ENCODE data around the gene APLNR. TPM values are rescaled to one million over a fixed set of nuclear protein-coding genes. Genes with fewer than 3 reads are reported as not detected.

APLNR gene
- total and polyA plus RNA-seq, 4 donors = 3.2 to 39.4 (median 4.0) TPM

DNA sequence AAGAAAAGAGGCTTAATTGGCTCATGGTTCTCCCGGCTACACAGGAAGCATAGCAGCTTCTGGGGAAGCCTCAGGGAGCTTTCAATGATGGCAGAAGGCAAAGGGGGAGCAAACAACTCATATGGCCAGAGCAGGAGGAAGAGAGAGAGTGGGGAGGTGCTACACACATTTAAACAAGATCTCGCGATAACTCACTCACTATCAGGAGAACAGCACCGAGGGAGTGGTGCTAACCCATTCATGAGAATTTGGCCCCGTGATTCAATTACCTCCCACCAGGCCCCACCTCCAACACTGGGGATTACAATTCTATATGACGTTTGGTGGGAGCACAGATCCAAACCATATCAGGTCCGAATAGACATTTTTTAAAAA lies 41.7 kb upstream of the APLNR start:
- 91% methylated on average over 7 of the region's 7 CpGs for WGBS
- no peak overlapping the region for H3K27ac ChIP-seq (ENCODE audit: low read depth in 1 of 2, low read length in 2 of 2)
- no peak for DNase-seq (ENCODE audit: low spot score)
- H3K4me3 ChIP-seq (ENCODE audit: low read depth in 1 of 3, low read length in 3 of 3) = no peak overlapping the region
- H3K9ac ChIP-seq (ENCODE audit: low read depth in 1 of 2, low read length in 2 of 2) = no peak overlapping the region
- H3K36me3 ChIP-seq (ENCODE audit: control insufficient read depth in 4 of 4, insufficient read depth in 3 of 4, low read depth in 1 of 4, low read length in 3 of 4) = no peaks in the 10 kb centered on the region
- no peaks in the 10 kb centered on the region for H3K27me3 ChIP-seq (ENCODE audit: control insufficient read depth in 4 of 4, insufficient read depth in 4 of 4, low read length in 3 of 4)
- H3K9me3 ChIP-seq (ENCODE audit: control insufficient read depth in 4 of 4, low read length in 3 of 4) = peaks cover 0 to 2% (median 0%) of the 10 kb centered on the region in 4 donors
- TF ChIP-seq EGR1 (IDR thresholded peaks at IDR 0.05; ENCODE audit: low read depth in 2 of 2) (no peak), HNF4G (IDR thresholded peaks at IDR 0.05) (no peak), YY1 (IDR thresholded peaks at IDR 0.05) (no peak), SP1 (IDR thresholded peaks at IDR 0.05) (no peak), JUND (IDR thresholded peaks at IDR 0.05) (no peak), GABPA (IDR thresholded peaks at IDR 0.05 in 1 of 2, conservative IDR thresholded peaks at IDR 0.05 in 1 of 2) (no peak), RAD21 (IDR thresholded peaks at IDR 0.05) (no peak), FOXA1 (IDR thresholded peaks at IDR 0.05) (no peak), HNF4A (conservative IDR thresholded peaks at IDR 0.05) (no peak), TAF1 (conservative IDR thresholded peaks at IDR 0.05) (no peak), NR2F2 (IDR thresholded peaks at IDR 0.05) (no peak)
- TF ChIP-seq, protein P1, sequence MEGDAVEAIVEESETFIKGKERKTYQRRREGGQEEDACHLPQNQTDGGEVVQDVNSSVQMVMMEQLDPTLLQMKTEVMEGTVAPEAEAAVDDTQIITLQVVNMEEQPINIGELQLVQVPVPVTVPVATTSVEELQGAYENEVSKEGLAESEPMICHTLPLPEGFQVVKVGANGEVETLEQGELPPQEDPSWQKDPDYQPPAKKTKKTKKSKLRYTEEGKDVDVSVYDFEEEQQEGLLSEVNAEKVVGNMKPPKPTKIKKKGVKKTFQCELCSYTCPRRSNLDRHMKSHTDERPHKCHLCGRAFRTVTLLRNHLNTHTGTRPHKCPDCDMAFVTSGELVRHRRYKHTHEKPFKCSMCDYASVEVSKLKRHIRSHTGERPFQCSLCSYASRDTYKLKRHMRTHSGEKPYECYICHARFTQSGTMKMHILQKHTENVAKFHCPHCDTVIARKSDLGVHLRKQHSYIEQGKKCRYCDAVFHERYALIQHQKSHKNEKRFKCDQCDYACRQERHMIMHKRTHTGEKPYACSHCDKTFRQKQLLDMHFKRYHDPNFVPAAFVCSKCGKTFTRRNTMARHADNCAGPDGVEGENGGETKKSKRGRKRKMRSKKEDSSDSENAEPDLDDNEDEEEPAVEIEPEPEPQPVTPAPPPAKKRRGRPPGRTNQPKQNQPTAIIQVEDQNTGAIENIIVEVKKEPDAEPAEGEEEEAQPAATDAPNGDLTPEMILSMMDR (IDR thresholded peaks at IDR 0.05; ENCODE audit: low read depth, low read length, missing input control) = no peak
- TF ChIP-seq, protein P2, sequence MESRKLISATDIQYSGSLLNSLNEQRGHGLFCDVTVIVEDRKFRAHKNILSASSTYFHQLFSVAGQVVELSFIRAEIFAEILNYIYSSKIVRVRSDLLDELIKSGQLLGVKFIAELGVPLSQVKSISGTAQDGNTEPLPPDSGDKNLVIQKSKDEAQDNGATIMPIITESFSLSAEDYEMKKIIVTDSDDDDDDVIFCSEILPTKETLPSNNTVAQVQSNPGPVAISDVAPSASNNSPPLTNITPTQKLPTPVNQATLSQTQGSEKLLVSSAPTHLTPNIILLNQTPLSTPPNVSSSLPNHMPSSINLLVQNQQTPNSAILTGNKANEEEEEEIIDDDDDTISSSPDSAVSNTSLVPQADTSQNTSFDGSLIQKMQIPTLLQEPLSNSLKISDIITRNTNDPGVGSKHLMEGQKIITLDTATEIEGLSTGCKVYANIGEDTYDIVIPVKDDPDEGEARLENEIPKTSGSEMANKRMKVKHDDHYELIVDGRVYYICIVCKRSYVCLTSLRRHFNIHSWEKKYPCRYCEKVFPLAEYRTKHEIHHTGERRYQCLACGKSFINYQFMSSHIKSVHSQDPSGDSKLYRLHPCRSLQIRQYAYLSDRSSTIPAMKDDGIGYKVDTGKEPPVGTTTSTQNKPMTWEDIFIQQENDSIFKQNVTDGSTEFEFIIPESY (IDR thresholded peaks at IDR 0.05) = no peak
- TF ChIP-seq, protein P3, sequence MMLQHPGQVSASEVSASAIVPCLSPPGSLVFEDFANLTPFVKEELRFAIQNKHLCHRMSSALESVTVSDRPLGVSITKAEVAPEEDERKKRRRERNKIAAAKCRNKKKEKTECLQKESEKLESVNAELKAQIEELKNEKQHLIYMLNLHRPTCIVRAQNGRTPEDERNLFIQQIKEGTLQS (IDR thresholded peaks at IDR 0.05) = no peak
- H3K4me1 ChIP-seq (ENCODE audit: control insufficient read depth in 4 of 4, insufficient read depth in 4 of 4, low read length in 3 of 4) = peaks cover 5 to 15% (median 10%) of the 10 kb centered on the region in 4 donors

DNA sequence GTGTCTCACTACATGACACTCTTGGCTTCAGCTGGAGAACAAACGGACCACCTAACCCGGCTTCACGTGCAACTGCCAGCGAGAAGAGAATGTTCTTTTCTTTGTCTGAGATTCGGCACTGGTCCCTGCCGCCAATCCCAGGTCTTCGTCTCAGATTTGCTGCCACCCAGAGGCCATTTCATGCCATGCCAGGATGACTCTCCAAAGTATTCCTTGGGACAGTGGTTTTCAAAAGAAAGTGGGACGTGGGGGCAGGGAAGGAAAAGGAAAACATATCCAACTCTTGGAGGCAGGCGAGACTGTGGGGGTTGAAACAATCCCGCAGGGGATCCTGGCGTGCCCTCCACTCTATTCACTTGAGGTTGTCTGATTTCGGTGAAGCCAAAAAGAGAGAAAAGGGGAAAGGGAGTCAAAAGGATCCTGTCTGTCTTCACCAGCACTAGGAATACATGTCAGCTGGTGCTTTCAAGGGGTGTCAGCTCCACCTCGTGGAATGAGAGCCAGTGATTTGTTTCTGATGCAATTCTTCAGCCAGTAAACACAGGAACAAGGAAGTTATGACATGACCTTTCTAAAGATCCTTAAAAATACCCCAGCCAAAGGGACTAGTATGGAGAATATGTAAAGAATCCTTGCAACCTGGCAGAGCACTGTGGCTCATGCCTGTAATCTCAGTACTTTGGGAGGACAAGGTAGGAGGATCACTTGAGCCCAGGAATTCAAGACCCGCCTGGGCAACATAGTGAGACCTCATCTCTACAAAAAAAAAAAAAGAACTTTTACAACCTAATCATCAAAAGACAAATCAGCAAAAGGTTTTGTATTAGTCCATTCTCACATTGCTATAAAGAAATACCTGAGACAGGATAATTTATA lies 41.0 kb upstream of the APLNR start:
- Histone ChIP-seq H3K4me3 (ENCODE audit: low read depth in 1 of 3, low read length in 3 of 3) (no peak overlapping the region), H3K4me1 (ENCODE audit: control insufficient read depth in 4 of 4, insufficient read depth in 4 of 4, low read length in 3 of 4) (peaks cover 5 to 15% (median 10%) of the 10 kb centered on the region in 4 donors), H3K27me3 (ENCODE audit: control insufficient read depth in 4 of 4, insufficient read depth in 4 of 4, low read length in 3 of 4) (no peaks in the 10 kb centered on the region), H3K27ac (ENCODE audit: low read depth in 1 of 2, low read length in 2 of 2) (peak overlapping the region; percentile 43 to 53), H3K36me3 (ENCODE audit: control insufficient read depth in 4 of 4, insufficient read depth in 3 of 4, low read depth in 1 of 4, low read length in 3 of 4) (no peaks in the 10 kb centered on the region), H3K9me3 (ENCODE audit: control insufficient read depth in 4 of 4, low read length in 3 of 4) (peaks cover 0 to 6% (median 2%) of the 10 kb centered on the region in 4 donors), H3K9ac (ENCODE audit: low read depth in 1 of 2, low read length in 2 of 2) (peak overlapping the region in 1 of 2 donors; percentile 27)
- peak; percentile 66 for DNase-seq (ENCODE audit: low spot score)
- WGBS = 10% methylated on average over 14 of the region's 14 CpGs
- peak; percentile 35 for TF ChIP-seq SP1 (IDR thresholded peaks at IDR 0.05)
- no peak for TF ChIP-seq FOXA2 (IDR thresholded peaks at IDR 0.05)
- peak; percentile 39 for TF ChIP-seq REST (IDR thresholded peaks at IDR 0.05)
- TF ChIP-seq, protein P1 (IDR thresholded peaks at IDR 0.05; ENCODE audit: low read depth, low read length, missing input control) = peak; percentile 85
- TF ChIP-seq, protein P3 (IDR thresholded peaks at IDR 0.05) = no peak
- TF ChIP-seq TAF1 (conservative IDR thresholded peaks at IDR 0.05) = no peak
- no peak for TF ChIP-seq EGR1 (IDR thresholded peaks at IDR 0.05; ENCODE audit: low read depth in 2 of 2)
- TF ChIP-seq HNF4A (conservative IDR thresholded peaks at IDR 0.05) = no peak
- peak; percentile 9 for TF ChIP-seq MAX (IDR thresholded peaks at IDR 0.05)
- TF ChIP-seq GABPA (IDR thresholded peaks at IDR 0.05 in 1 of 2, conservative IDR thresholded peaks at IDR 0.05 in 1 of 2) = no peak
- no peak for TF ChIP-seq HNF4G (IDR thresholded peaks at IDR 0.05)
- TF ChIP-seq RXRA (IDR thresholded peaks at IDR 0.05) = peak; percentile 18 to 22
- no peak for TF ChIP-seq FOXA1 (IDR thresholded peaks at IDR 0.05)

Data from liver (tissue), 9 donors.